Activated CD4-positive, alpha-beta T cell treated with anti-CD3 and anti-CD28 coated beads, Interleukin-2, amount 50 U/mL, for 16 hours (primary cell): ENCODE measurements around the gene ATE1.
A peak's percentile ranks its signal among the peaks of the same experiment; 100 is the strongest.
"Not testable (repeated sequence)": the region's sequence is repeated elsewhere in the genome, so short reads cannot be mapped to it uniquely, and the experiment has no call there.

Source experiments
- DNase-seq: peaks from one replicate; pipeline ENCODE4 v3.0.0-alpha.2; 2020

ATE1 gene

GRCh38 chr10:121774813-121775212 lies 153.0 kb downstream of the ATE1 start:
- DNase-seq: no peak

DNA sequence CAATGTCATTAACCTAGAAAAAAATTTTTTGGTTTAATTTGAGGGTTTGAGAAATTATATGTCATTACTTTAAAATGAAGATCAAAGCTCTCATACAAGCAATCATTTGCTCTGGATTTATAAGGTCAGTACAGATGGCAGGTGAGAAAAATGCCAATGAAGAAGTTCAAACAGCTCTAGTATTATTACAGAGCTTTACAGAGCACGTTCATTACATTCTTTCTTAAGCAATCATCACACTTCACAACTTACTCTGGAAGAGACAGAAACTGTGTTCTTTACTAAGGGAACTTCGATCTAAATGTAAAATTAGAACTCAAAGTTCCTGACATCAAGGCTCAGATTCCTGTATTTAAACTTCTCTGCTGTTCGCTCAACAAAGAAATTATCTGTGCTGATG lies 153.4 kb downstream of the ATE1 start:
- DNase-seq: no peak

DNA sequence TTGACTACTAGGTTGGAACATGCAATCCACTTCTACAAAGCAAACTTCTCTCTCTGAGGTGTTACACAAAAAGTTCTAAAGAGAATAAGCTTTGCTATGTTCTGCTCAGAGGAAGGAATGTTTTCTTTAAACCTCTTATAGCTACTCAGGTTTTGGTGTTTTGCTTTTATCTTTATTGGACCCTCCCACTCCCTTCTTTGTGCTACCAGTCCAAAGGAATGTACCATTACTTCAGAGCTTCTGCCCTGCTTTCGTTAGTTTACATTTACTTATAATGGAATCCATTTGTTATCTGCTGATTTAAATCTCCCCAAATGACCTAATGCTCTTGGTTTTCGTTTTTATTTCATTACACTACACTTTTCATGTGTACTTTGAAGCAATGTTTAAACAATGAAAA lies 154.9 kb downstream of the ATE1 start:
- DNase-seq: no peak

DNA sequence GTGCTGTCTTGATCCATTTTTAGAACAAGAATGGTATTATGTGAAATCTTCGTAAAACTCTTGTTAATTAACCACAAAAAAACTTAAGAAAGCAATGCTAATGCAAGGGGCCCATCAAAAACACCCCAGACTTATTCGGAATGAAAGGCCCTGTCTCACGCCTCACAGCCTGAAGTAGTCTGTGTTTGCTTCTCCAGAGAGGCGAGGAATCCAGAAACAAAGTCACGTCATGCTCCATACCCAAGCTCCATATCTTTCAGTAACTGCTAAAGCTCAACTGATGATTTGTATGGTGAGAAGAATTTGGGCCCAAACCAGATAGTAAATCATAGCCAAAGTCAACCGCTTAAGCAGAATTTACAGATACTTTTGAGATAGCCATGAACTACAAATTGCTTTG lies 155.4 kb downstream of the ATE1 start:
- DNase-seq: no peak

- DNase-seq: no peak
Measured at GRCh38 chr10:121771966-121772365, 155.9 kb downstream of the ATE1 start.

- no peak for DNase-seq
Measured at GRCh38 chr10:121766426-121766825, 161.4 kb downstream of the ATE1 start.

DNA sequence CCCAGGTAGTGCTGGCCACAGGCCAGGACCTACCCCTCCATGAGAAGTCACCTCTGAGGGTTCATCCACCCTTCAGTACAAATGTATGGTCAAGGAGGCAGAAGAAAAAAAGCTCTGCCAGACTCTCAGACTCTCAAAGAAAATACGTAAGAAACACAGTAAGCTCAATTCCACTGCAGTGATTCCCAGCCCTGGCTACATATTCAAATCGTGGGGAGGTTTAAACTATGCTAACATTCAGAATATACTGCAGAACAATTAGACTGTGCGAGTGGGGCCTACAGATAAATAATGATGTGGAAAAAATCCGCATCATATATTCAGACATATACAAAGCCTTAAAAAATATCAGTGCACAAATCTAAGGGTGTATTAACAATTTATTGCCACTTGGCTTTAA lies 162.6 kb downstream of the ATE1 start:
- DNase-seq: no peak

DNA sequence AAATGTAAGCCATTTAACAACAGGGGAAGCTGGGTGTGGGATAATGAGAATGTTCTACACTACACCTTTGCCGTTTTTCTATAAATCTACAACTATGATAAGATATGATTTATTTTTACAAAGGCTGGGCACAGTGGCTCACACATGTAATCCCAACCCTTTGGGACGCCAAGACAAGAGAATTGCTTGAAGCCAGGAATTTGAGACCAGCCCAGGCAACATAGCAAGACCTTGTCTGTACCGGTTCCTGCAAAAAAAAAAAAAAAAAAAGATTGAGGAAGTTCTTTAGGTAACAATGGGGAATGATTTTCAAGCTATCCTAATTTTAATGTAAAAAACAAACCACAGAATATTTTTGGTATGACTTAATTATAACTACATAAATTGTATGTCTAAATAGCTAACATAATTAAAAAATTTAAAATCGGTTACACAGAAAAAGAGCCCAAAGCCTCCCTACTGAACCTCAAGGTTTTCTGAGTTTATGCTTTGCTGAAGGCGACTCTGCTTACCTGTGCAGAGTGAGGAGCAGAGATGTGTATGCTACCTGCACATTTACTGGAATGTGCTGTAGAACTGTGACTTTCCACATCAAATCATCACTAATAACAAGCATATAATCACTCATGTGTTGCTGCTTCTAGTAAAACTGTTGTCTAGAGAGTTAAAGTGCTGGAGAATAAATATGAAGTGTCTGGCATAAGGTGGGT lies 163.4 kb downstream of the ATE1 start:
- DNase-seq: no peak

GRCh38 chr10:121757241-121757640 lies 170.6 kb downstream of the ATE1 start:
- not testable (repeated sequence) for DNase-seq

DNA sequence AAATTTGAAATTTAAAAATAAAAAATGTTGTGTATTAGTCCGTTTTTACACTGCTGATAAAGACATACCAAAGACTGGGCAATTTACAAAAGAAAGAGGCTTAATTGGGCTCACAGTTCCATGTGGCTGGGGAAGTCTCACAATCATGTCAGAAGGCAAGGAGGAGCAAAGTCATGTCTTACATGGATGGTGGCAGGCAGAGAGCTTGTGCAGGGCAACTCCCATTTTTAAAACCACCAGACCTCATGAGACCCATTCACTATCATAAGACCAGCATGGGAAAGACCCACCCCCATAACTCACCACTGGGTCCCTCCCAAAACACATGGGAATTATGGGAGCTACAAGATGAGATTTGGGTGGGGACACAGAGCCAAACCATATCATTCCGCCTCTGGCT lies 172.3 kb downstream of the ATE1 start:
- DNase-seq: not testable (repeated sequence)

GRCh38 chr10:121754666-121755065 lies 173.2 kb downstream of the ATE1 start:
- DNase-seq: peak; percentile 62

GRCh38 chr10:121753726-121754476 lies 173.9 kb downstream of the ATE1 start:
- DNase-seq: peak; percentile 90

DNA sequence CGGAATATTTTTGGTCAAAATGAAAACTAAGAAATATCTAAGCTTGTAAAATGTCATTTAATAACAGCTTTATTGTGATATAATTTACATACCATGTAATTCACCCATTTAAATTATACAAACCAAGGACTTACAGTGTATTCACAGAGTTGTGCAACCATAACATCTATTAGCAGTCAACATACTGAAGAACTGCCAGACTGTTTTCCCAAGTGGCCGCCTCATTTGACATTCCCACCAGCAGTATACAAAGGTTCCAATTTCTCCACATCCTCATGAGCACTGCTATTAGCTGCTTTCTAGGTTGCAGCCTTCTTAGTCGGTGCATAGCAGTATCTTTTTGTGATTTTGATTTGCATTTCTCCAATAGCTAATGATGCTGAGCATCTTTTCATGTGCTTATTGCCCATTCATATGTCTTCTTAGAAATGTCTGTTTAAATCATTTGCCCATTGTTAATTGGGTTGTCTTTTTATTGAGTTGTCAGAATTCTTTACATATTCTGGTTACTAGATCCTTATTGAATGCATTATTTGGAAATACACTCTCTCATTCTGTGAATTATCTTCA lies 176.6 kb downstream of the ATE1 start:
- DNase-seq: no peak

DNA sequence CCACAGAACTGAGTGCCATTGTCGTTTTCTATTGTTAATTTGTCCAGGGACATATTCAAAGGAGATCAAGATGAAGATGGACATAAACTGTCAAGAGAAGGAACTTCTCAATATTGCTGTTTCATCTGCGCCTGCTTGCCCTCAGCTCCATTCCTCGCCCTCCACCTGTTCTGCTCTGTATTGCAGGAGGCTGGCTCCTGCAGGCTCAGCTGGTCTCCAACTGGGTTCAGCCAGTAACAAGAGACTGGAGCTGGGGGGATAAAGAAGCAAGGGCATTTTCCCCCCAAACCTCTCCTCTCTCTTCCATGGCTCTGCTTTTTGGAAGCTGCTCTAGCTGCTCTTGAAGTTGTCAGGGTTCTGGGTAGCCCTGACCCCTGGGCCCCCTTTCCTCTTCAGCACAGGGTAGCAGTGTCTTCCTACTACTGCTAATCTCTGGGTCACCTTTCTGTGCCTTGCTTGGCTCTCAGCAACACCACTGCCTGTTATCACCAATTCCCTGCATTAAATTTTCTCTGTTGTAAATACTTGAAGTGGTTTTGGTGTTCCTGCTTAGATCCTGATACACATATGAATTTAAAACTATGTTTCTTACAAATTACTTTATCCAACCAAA lies 180.6 kb downstream of the ATE1 start:
- no peak for DNase-seq

GRCh38 chr10:121741248-121741792 lies 186.5 kb downstream of the ATE1 start:
- DNase-seq: peak; percentile 2

GRCh38 chr10:121740069-121740468 lies 187.8 kb downstream of the ATE1 start:
- DNase-seq: no peak

GRCh38 chr10:121739114-121739513 lies 188.7 kb downstream of the ATE1 start:
- DNase-seq: no peak

DNA sequence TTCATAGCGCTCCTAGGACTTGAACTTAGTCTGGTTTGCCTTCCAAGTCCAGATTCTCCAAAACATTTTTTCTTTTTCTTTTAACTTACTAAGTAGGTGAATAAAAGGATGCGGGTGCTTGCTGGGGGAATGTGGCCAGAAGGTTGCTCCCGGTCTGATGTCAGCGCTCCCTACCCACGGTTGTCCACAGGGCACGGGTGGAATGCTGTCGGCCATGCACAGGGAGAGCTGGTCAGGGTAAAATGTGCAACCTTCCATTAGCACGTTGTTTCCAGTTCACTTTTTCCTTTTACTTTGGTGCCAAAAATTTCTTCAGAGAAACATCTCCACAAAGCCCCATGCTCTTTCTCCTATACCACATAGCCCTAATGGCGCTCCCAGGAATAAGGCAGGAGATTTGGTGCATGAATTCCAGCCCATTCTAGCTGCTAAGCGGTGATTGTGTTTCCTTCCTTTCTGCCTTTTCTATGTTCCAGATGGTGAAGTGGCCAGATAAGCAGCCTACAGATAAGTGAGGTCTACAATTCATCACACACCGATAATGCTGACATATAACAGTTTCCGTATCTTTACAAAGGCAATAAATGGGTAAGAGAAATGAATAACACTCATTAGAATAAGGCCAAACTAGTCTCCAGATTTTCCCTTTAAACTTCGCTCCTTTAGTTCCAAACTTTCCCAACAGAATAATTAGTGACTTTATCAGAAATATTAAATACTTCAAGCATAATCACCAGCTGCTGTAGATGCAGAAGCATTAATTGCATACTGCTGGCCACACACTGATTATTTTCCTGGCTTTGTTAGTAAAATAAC lies 191.3 kb downstream of the ATE1 start:
- DNase-seq: no peak

DNA sequence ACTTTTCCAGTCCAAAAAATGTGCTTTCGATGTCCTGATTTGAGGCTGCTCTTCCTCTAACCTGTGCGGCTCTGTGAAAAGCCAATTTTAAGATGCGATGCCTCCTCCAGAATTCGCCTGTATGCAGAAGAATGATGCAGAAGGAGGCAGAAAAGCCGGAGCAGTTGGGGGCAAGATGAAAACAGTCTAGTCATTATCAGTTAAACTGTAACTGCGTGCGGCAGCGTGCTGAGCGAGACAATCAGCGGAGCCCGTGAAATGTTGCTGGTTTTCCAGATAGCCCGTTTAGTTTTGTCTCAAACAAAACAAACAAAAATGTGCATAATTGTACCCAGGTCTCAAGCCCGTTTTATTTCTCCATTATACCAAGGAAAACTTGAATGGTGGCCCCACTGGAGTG lies 192.6 kb downstream of the ATE1 start:
- DNase-seq: no peak

GRCh38 chr10:121734589-121735045 lies 193.2 kb downstream of the ATE1 start:
- DNase-seq: peak; percentile 14

GRCh38 chr10:121732656-121733445 lies 195.0 kb downstream of the ATE1 start:
- no peak for DNase-seq

DNA sequence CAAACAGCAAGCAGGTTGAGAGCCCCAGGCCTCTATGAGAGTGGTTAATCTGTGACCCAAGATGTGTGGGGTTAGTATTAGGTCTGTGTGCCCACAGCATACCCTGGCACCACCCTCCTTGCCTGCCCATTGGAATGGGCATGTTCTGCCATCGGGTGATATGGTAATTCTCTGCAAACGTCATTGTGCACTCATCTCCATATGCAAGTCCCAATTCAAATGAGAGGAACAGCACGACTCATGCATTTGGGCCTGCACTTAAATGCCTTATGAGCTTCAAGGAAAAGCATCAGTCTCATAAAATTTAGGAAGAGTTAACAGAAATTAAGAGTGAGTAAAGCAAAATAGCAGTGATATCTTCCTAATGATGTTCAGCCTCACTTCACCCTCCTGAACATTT lies 195.7 kb downstream of the ATE1 start:
- DNase-seq: no peak
